ENCODE measurements around the gene UBTF. TPM values are rescaled to one million over a fixed set of nuclear protein-coding genes. Genes with fewer than 3 reads are reported as not detected.

Gene UBTF
- total and polyA plus RNA-seq, 2 of the 8 experiments (the other 6 are each of a cell fraction or from before 2014, with no cell fraction given): 14.7 to 106 TPM

GRCh38 chr17:44159519-44160210 is 59.8 kb downstream of the UBTF start (continued):
- TF ChIP-seq SP4 (IDR thresholded peaks at IDR 0.05; ENCODE audit: low read length) (no peak), CTBP2 (IDR thresholded peaks at IDR 0.05; ENCODE audit: borderline replicate concordance, insufficient read depth, insufficient read length, low read length) (no peak), EGR1 (IDR thresholded peaks at IDR 0.05; ENCODE audit: borderline replicate concordance, low read depth, low read length) (no peak), GTF2F1 (IDR thresholded peaks at IDR 0.05; ENCODE audit: borderline replicate concordance, low read depth, low read length) (no peak), EZH2 (IDR thresholded peaks at IDR 0.05; ENCODE audit: low read depth, low read length, severe bottlenecking) (no peak), RAD21 (IDR thresholded peaks at IDR 0.05 in 1 of 2, conservative IDR thresholded peaks at IDR 0.05 in 1 of 2; ENCODE audit: low read depth in 2 of 2, low read length in 2 of 2) (no peak)
